H9 (cell line): ENCODE results near the gene ASGR2. TPM values are rescaled to one million over a fixed set of nuclear protein-coding genes. Genes with fewer than 3 reads are reported as not detected.

Experiments
- DNase-seq: peaks from one replicate; pipeline ENCODE4 v3.0.0-alpha.2; 2017
- H2AFZ ChIP-seq: one replicate; pipeline ENCODE4 v1.6.1; 2013; ENCODE audit warnings: mild to moderate bottlenecking, low read length, control low read depth, moderate library complexity
- H2AK5ac ChIP-seq: 2 replicates; pipeline ENCODE4 v1.6.1; 2013; ENCODE audit warnings: low read length, control low read depth, mixed read lengths; ENCODE audit not compliant: insufficient read length
- H2BK120ac ChIP-seq: one replicate; pipeline ENCODE4 v1.6.1; 2013; ENCODE audit warnings: low read depth, mild to moderate bottlenecking, low read length, control low read depth, inconsistent platforms; ENCODE audit not compliant: poor library complexity, severe bottlenecking
- H2BK12ac ChIP-seq: 2 replicates; pipeline ENCODE4 v1.6.1; 2013; ENCODE audit warnings: low read length, control low read depth, mixed read lengths, low read depth; ENCODE audit not compliant: insufficient read length
- H2BK15ac ChIP-seq: 2 replicates; pipeline ENCODE4 v1.6.1; 2013; ENCODE audit warnings: low read depth, low read length, control low read depth
- H2BK20ac ChIP-seq: one replicate; pipeline ENCODE4 v1.6.1; 2013; ENCODE audit warnings: low read depth, mild to moderate bottlenecking, low read length, control low read depth, inconsistent platforms; ENCODE audit not compliant: poor library complexity, severe bottlenecking
- H2BK5ac ChIP-seq: 2 replicates; pipeline ENCODE4 v1.6.1; 2013; ENCODE audit warnings: low read length, control low read depth, mixed read lengths; ENCODE audit not compliant: insufficient read length
- H3K14ac ChIP-seq: 2 replicates; pipeline ENCODE4 v1.6.1; 2013; ENCODE audit warnings: low read length, control low read depth; ENCODE audit not compliant: insufficient read depth
- H3K18ac ChIP-seq: 2 replicates; pipeline ENCODE4 v1.6.1; 2013; ENCODE audit warnings: low read depth, mild to moderate bottlenecking, mixed read lengths, low read length, control low read depth; ENCODE audit not compliant: insufficient read length
- H3K23ac ChIP-seq: 2 replicates; pipeline ENCODE4 v1.6.1; 2013; ENCODE audit warnings: low read length, control low read depth, mixed read lengths, low read depth; ENCODE audit not compliant: insufficient read length
- H3K23me2 ChIP-seq: 2 replicates; pipeline ENCODE4 v1.6.1; 2013; ENCODE audit warnings: low read depth, mild to moderate bottlenecking, mixed read lengths, low read length, control low read depth; ENCODE audit not compliant: insufficient read length, poor library complexity, severe bottlenecking
- H3K27ac ChIP-seq: 2 replicates; pipeline ENCODE4 v1.5.1; 2013; ENCODE audit warnings: low read length, control low read depth, mixed read lengths, low read depth; ENCODE audit not compliant: insufficient read length
- H3K27me3 ChIP-seq: 2 replicates; pipeline ENCODE4 v1.6.1; 2013; ENCODE audit warnings: low read length, control low read depth, inconsistent platforms; ENCODE audit not compliant: insufficient read depth
- H3K4ac ChIP-seq: 2 replicates; pipeline ENCODE4 v1.6.1; 2013; ENCODE audit warnings: low read depth, mild to moderate bottlenecking, control low read depth, inconsistent platforms, low read length, moderate library complexity
- H3K4me1 ChIP-seq: 2 replicates; pipeline ENCODE4 v1.6.1; 2013; ENCODE audit warnings: low read length, control low read depth, inconsistent platforms; ENCODE audit not compliant: insufficient read depth
- H3K4me2 ChIP-seq: 2 replicates; pipeline ENCODE4 v1.6.1; 2013; ENCODE audit warnings: low read length, control low read depth, mixed read lengths; ENCODE audit not compliant: insufficient read length, insufficient read depth
- H3K56ac ChIP-seq: 2 replicates; pipeline ENCODE4 v1.6.1; 2013; ENCODE audit warnings: low read depth, mild to moderate bottlenecking, mixed read lengths, low read length, control low read depth; ENCODE audit not compliant: insufficient read length
- H3K79me1 ChIP-seq: 2 replicates; pipeline ENCODE4 v1.6.1; 2013; ENCODE audit warnings: low read depth, mild to moderate bottlenecking, moderate library complexity, low read length, control low read depth, inconsistent platforms; ENCODE audit not compliant: insufficient read depth, poor library complexity, severe bottlenecking
- H3K79me2 ChIP-seq: 2 replicates; pipeline ENCODE4 v1.6.1; 2013; ENCODE audit warnings: low read length, control low read depth, inconsistent platforms; ENCODE audit not compliant: insufficient read depth
- H3K9ac ChIP-seq: 2 replicates; pipeline ENCODE4 v1.6.1; 2013; ENCODE audit warnings: low read length, control low read depth, mixed read lengths; ENCODE audit not compliant: insufficient read length; ENCODE audit errors: extremely low read depth
- H3K9me3 ChIP-seq: one replicate; pipeline ENCODE4 v1.6.1; 2013; ENCODE audit warnings: low read depth, low read length, inconsistent platforms; ENCODE audit not compliant: control insufficient read depth
- H3T11ph ChIP-seq: one replicate; pipeline ENCODE4 v1.6.1; 2013; ENCODE audit warnings: mild to moderate bottlenecking, low read length, control low read depth, inconsistent platforms
- H4K20me1 ChIP-seq: one replicate; pipeline ENCODE4 v1.6.1; 2013; ENCODE audit not compliant: control insufficient read depth, insufficient read length, insufficient read depth
- H4K5ac ChIP-seq: 2 replicates; pipeline ENCODE4 v1.6.1; 2013; ENCODE audit warnings: low read depth, mild to moderate bottlenecking, mixed read lengths, low read length, control low read depth; ENCODE audit not compliant: insufficient read length
- H4K8ac ChIP-seq: replicated peaks from 2 replicates; pipeline ENCODE4 v1.6.1; 2013; ENCODE audit warnings: low read length, control low read depth, mixed read lengths, low read depth; ENCODE audit not compliant: insufficient read length
- H4K91ac ChIP-seq: 2 replicates; pipeline ENCODE4 v1.6.1; 2013; ENCODE audit warnings: low read depth, mild to moderate bottlenecking, moderate library complexity, mixed read lengths, low read length, control low read depth; ENCODE audit not compliant: insufficient read length
- H3K27ac Mint-ChIP-seq, 3 experiments: 2 replicates in 2 of 3; 3 replicates in 1 of 3; pipeline ENCODE4 v1.8.0; 2020 to 2021; ENCODE audit warnings: mixed read lengths in 3 of 3, mild to moderate bottlenecking in 1 of 3, moderate library complexity in 1 of 3
- H3K27me3 Mint-ChIP-seq: 2 replicates; pipeline ENCODE4 v1.8.0; 2021; ENCODE audit warnings: low read depth, mild to moderate bottlenecking, moderate library complexity, mixed read lengths
- H3K36me3 Mint-ChIP-seq, 3 experiments: 2 replicates in 2 of 3; 3 replicates in 1 of 3; pipeline ENCODE4 v1.8.0; 2020 to 2021; ENCODE audit warnings: low read depth in 3 of 3, mixed read lengths in 3 of 3; ENCODE audit not compliant: insufficient read depth in 1 of 3
- H3K4me1 Mint-ChIP-seq, 2 experiments: 2 replicates each; pipeline ENCODE4 v1.8.0; 2020; ENCODE audit warnings: mixed read lengths in 2 of 2
- H3K4me3 Mint-ChIP-seq, 2 experiments: 2 replicates in 1 of 2; 3 replicates in 1 of 2; pipeline ENCODE4 v1.8.0; 2020 to 2021; ENCODE audit warnings: mild to moderate bottlenecking in 2 of 2, mixed read lengths in 2 of 2, moderate library complexity in 1 of 2
- H3K9me3 Mint-ChIP-seq, 2 experiments: 2 replicates in 1 of 2; 3 replicates in 1 of 2; pipeline ENCODE4 v1.8.0; 2020; ENCODE audit warnings: mild to moderate bottlenecking in 2 of 2, mixed read lengths in 2 of 2, moderate library complexity in 1 of 2
- WGBS: extraction: QIAGEN DNeasy Blood & Tissue Kit; methylation state at CpG from one replicate; pipeline ENCODE4 v1.1.7; 2013; ENCODE audit warnings: missing lambda C conversion rate, low lambda C conversion rate, mixed read lengths; ENCODE audit not compliant: insufficient read length; ENCODE audit errors: extremely low coverage; 5-methylcytosine and 5-hydroxymethylcytosine counted together
- total RNA-seq: library from RNA; stranded (reverse); gene quantifications from 2 replicates; pipeline ENCODE4 v1.2.1, GENCODE V29; 2021
- TF ChIP-seq, protein P1 (sequence below): fragments of 200-600 bp; sonication (generic); conservative IDR thresholded peaks from 3 replicates; pipeline ENCODE4 v1.8.0; 2021; ENCODE audit warnings: antibody characterized with exemption, mild to moderate bottlenecking

ASGR2 gene
- total RNA-seq, 1 experiment from 2014 or later = not detected

DNA sequence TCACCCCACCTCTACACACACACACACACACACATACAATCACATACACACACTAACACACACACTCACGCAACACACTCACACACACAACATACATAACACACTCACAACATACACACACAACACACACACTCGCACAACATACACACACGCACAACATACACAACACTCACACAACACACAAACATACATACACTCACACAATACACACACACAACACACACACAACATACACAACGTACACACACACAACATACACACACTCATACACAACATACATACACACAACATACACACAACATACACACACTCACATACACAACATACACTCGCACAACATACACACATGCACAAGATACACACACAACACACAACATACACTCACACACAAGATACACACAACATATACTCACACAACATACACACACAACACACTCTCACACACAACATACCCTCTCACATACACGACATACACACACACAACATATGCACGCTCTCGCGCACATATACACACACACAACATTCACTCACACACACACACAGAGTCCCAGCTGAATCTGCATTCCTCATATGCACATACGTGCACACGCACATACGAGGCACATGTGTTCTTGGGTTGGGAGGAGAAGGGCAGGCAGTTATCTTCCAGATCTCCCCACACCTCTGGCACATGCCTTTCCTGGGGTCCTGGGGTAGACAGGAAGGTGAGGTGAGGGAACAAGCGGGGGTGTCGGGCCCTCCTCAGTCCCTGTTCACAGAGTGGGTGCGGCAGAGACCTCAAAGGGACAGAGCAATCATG, 1.1 kb downstream of the ASGR2 start:
- Histone ChIP-seq H3K18ac (no peak overlapping the region), H3K79me1 (no peaks in the 10 kb centered on the region), H2BK12ac (no peak overlapping the region), H3K27ac (no peak overlapping the region), H2AK5ac (no peak overlapping the region), H3K14ac (no peak overlapping the region), H4K91ac (no peak overlapping the region), H4K20me1 (no peaks in the 10 kb centered on the region), H2BK20ac (no peak overlapping the region), H3K56ac (no peak overlapping the region), H3K9me3 (no peaks in the 10 kb centered on the region), H2BK120ac (no peak overlapping the region), H4K5ac (no peak overlapping the region), H3T11ph (no peak overlapping the region), H3K23me2 (no peaks in the 10 kb centered on the region), H2AFZ (no peak overlapping the region), H3K4me2 (no peak overlapping the region), H2BK5ac (no peak overlapping the region), H3K79me2 (no peaks in the 10 kb centered on the region), H3K4ac (no peak overlapping the region), H2BK15ac (no peak overlapping the region), H3K27me3 (no peaks in the 10 kb centered on the region; the same call in 1 of the 2 replicates), H3K23ac (peak overlapping the region; percentile 0), H4K8ac (peak overlapping the region; percentile 3), H3K9ac (no peak overlapping the region), H3K4me1 (no peaks in the 10 kb centered on the region; the same call in 1 of the 2 replicates)
- peaks cover 17 to 18% of the 10 kb centered on the region in 2 experiments for H3K4me1 Mint-ChIP-seq
- H3K36me3 Mint-ChIP-seq = peaks cover 0 to 2% (median 0%) of the 10 kb centered on the region in 3 experiments; a peak in 1 of 7 replicates
- 100% methylated on average over 9 of the region's 15 CpGs for WGBS
- no peak for DNase-seq
- no peak overlapping the region for H3K27ac Mint-ChIP-seq
- H3K4me3 Mint-ChIP-seq = no peak overlapping the region
- H3K9me3 Mint-ChIP-seq = no peaks in the 10 kb centered on the region; a peak in 1 of 5 replicates
- TF ChIP-seq, protein P1, sequence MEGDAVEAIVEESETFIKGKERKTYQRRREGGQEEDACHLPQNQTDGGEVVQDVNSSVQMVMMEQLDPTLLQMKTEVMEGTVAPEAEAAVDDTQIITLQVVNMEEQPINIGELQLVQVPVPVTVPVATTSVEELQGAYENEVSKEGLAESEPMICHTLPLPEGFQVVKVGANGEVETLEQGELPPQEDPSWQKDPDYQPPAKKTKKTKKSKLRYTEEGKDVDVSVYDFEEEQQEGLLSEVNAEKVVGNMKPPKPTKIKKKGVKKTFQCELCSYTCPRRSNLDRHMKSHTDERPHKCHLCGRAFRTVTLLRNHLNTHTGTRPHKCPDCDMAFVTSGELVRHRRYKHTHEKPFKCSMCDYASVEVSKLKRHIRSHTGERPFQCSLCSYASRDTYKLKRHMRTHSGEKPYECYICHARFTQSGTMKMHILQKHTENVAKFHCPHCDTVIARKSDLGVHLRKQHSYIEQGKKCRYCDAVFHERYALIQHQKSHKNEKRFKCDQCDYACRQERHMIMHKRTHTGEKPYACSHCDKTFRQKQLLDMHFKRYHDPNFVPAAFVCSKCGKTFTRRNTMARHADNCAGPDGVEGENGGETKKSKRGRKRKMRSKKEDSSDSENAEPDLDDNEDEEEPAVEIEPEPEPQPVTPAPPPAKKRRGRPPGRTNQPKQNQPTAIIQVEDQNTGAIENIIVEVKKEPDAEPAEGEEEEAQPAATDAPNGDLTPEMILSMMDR = no peak
- H3K27me3 Mint-ChIP-seq = peaks cover 4% of the 10 kb centered on the region
